Stimulated activated CD8-positive, alpha-beta memory T cell treated with anti-CD3 and anti-CD28 coated beads, Interleukin-15, amount 100 ng/mL, for 4 hours (primary cell): ENCODE results near the gene RNF11.
"Not testable (repeated sequence)": the region's sequence is repeated elsewhere in the genome, so short reads cannot be mapped to it uniquely, and the experiment has no call there.

Experiments used
- DNase-seq, 2 donors: peaks; one replicate each; pipeline ENCODE4 v3.0.0-alpha.2; 2020; ENCODE audit warnings: low read depth in 2 of 2

The RNF11 gene, protein sequence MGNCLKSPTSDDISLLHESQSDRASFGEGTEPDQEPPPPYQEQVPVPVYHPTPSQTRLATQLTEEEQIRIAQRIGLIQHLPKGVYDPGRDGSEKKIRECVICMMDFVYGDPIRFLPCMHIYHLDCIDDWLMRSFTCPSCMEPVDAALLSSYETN

GRCh38 chr1:51235673-51236530 is at the start of gene RNF11:
Gene RNF11 (plus strand): TSS chr1:51236273. CDS start chr1:51236757, 484 bp downstream.
- peak; percentile 79 to 88 for DNase-seq

DNA sequence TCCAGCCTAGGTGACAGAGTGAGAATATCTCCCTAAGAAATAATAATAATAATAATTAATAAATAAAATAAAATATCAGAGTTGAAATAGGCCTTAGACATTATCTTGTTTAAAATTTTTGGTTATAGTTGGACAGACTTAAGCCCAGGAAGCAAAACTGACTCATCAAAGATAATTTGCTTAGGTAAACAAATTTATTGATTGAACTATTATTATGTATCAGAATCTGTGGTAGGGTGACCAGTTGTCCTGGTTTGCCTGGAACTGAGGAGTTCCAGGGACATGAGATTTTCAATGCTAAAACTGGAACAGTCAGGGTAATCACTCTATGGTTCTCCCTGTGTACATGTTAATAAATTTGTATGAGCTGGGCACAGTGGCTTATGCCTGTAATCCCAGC is 47.8 kb upstream of the RNF11 start:
- DNase-seq = no peak

DNA sequence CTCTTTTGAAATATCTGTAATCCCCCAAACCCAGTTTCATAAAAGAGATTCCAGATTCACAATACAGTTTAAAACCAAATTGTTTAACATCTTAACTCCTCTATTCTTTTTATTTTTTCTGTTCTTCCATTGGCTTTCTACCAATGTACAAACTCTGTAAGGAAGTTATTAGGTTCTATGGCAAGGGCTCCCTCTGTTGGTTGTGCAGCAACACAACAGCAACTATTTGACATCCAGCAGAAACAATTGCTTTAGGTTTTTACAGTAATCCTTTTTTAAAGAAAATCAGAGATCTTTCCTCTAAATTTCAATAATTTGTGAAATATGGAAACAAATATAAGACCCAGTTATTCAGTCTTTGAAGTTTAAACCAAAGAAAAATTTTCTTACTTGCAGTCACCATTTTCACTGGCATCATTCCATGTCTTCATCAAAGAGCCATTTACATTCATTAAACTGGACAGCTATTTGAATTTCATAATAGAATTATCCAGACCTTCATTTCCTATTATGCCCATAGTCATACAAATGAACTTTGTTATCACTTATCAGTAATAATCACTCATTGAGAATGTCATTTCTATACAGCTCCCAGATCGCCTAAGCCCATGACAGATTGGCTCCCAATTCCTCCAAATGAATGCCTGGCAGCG is 46.5 kb upstream of the RNF11 start:
- DNase-seq = no peak

- no peak for DNase-seq
These were observed 45.1 kb upstream of the RNF11 start for GRCh38 chr1:51190961-51191360.

DNA sequence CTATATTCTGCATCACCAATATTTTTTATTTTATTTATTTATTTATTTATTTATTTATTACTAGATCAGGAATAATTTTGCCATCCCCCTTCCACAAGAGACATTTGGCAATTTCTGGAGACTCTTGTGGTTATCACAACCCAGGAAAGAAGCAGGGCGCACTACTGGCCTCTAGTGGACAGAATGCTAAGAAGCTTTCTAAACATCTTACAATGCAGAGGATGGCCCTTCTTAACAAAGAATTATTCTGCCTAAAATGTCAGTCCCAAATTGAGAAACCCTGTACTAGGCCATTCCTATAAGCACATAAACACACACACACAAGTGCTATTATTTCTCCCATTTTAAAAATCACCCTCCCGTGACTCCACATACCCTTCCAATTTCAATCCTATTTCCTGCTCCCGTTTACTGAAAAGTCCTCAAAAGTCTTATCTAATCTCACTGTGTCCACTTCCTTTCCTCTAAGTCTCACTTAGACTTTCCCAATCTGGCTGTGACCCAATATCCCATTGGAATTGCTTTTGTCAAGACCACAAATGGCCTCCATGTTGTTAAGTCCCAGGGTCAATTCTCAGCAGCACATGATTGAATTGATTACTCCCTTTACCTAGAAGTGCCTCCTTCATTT is 43.7 kb upstream of the RNF11 start:
- peak in 1 of 2 donors; percentile 12 for DNase-seq

GRCh38 chr1:51193564-51193963 is 42.5 kb upstream of the RNF11 start:
- DNase-seq = no peak

- DNase-seq = no peak
These were observed 32.8 kb upstream of the RNF11 start for GRCh38 chr1:51203121-51203873.

DNA sequence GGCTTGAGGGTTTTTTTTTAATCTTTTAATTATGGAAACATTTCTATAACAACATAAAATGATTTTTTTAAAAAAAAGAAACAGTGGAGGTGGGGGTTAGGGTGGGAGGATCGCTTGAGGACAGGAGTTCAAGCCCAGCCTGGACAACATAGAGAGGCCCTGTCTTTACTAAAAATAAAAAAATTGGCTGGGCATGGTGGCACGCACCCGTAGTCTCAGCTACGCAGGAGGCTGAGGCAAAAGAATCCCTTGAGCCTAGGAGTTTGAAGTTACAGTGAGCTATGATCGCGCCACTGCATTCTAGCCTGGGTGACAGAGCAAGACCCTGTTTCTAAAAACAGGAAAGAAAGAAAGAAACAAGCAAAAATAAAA is 32.2 kb upstream of the RNF11 start:
- DNase-seq = no peak

DNA sequence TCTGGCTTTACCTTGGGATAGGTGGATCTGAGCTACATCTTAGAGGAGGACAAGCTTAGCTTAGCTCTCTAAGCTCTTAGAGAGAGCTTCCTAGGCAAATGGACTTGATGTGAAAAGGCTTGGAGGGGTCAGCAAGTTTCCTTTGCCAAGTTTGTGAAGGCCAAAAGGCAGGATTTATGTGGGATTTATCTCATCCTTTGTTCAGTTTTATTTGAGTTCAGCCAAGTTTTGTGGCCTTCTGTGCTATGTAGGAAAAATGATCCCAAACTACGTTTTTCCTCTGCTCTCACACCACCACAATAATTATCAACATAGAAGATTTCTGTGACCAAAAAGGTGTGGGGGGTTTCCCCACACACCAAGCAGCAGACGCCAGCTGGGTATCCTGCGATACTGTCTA is 26.0 kb upstream of the RNF11 start:
- DNase-seq = no peak

DNA sequence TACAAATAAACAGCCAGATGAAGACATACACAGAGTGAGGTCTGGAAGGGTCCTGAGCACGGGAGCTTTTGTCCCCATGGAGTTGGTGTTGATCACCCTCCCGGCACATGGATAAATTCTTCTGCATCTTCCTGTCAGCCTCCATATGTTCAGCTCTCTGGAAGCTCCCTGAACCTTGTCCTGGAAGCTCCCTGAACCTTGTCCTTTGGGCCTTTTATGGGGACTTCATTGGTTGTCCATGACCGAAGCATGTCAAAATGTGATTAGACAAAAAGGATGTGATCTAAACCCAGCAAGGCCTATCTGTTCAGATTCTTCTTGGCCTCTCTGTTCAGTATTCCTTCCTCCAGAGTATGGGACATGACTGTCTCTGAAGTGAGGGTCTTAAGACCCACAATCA is 25.4 kb upstream of the RNF11 start:
- DNase-seq = no peak

DNA sequence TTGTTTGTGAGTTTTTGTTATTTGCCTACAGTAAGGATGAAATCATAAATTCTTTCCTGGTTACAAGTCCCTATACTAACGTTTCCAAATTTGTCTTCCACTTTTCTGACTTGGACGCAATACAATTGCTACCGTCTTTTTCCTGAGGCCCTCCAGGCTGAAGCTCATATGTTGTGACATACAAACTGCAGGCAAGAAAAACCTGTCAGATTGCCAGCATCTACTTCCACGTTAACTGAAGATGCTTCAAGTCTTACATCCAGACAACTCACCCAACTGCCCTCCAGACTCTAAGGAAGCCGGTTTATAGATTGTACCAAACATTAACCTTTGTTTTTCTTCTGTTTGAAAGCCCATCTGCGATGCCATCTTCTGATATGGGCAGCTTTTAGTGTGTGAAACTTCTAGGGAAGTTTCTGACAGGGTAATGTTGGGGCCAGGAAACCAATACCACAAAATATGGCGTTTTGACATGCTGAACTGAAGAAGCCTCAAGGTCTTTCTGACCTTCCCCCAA is 21.4 kb upstream of the RNF11 start:
- DNase-seq = no peak

GRCh38 chr1:51215169-51215568 is 20.9 kb upstream of the RNF11 start:
- no peak for DNase-seq

DNA sequence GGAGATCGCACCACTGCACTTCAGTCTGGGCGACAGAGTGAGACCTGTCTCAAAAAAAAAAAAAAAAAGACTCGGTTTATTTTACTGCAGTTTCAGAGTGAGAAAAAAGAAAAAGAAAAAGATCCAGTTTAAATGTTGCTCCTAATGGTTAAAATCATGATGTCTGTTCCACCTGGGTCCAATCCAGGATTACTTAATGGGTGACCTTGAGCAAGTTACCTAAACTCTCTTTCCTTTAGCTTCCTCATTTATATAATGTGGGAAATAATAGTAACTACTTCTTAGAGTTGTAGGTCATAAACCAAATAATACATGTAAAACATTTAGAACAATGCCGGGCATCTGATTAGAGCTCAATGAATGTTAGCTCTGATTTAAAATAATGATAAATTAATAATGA is 19.4 kb upstream of the RNF11 start:
- no peak for DNase-seq

- no peak for DNase-seq
These were observed 19.0 kb upstream of the RNF11 start for GRCh38 chr1:51217101-51217500.

DNA sequence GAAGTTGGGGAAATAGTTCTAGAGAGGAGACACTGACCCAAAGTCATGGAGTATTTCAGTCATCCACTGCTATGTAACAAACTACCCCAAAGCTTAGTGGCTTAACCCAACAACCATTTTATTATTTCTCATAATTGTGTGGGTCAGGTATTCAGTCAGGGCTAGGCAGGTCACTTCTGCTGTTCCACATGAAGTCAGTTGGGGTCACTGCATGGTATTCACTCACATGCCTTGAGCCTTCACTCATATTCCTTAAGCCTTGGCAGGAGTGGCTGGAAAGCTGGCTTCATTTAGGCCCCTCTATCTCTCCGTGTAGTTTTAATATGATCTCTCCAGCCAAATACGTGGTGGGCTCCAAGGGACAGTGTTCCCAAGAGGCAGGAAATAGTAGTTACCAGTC is 17.5 kb upstream of the RNF11 start:
- no peak for DNase-seq

DNA sequence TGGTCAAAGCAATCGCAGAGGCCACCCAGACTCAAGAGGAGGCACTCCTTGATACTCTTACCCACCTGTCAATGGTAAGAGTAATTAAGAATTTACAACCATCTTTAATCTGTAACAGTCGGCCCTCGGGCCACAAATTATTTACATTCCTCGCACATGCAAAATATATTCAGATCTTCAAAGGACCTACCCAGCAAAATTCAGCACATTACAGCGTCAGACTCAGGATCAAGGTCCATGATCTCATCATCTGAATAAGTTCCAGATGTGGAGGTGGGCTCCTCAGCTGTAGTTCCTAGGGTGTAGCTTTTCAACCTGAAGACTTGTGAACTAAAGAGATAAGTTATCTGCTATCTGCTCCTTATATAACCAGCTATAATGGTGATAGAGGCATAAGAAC is 17.1 kb upstream of the RNF11 start:
- DNase-seq = no peak

- DNase-seq = not testable (repeated sequence)
These were observed 14.5 kb upstream of the RNF11 start for GRCh38 chr1:51221529-51221928.

DNA sequence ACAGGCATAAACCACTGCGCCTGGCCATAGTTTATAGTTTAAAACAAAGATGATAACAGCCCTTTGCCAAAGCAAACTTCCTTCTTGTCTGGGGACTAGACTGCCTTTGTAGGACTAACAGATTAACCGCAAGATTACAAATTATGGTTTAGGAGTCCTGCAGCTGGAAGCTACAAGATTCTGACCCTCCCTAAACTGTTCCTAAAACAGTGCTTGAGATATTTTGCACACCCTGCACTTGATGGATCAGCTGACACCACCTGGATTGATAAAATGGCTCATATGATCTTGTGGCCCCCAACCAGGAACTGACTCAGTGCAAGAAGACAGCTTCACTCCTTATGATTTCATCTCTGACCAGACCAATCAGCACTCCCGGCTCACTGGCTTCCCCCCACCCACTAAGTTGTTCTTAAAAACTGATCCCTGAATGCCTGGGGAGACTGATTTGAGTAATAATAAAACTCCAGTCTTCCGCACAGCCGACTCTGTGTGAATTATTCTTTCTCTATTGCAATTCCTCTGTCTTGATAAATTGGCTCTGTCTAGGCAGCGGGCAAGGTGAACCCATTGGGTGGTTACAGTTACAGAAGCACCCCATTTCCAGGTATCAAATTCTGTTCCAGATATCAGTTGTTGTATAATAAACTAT is 13.8 kb upstream of the RNF11 start:
- DNase-seq = no peak

DNA sequence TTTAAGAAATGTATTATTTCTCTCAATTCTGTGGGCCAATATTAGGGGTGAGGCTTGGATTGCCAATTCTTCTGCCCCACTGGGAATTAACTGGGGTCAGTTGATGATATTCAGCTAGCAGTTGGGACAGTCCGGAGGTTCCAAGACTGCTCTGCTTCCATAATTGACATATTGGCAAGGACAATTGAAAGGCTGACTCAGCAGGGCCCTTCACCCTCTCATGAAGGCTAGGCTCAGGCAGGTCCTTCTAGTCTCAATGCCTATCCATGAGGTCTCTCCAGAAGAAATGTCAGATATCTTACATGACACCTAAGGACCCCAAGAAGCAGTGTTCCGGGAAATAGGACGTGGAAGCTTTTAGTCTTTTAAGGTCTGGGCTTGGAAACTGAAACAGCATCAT is 13.3 kb upstream of the RNF11 start:
- no peak for DNase-seq

DNA sequence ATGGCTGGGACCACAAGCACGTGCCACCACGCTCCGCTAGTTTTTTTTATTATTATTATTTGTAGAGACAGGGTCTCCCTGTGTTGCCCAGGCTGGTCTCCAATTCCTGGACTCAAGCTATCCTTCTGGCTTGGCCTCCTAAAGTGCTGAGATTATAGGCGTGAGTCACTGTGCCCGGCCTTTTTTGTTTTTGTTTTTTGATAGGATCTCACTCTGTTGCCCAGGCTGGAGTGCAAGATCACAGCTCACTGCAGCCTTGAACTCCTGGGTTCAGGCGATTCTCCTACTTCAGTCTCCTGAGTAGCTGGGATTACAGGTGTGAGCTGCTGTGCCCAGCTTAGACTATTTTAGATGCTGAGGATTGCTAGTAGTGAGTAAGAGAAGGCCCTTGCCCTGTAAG is 11.8 kb upstream of the RNF11 start:
- DNase-seq = no peak
